ENCODE measurements around the gene PRDM16.

The PRDM16 gene

DNA sequence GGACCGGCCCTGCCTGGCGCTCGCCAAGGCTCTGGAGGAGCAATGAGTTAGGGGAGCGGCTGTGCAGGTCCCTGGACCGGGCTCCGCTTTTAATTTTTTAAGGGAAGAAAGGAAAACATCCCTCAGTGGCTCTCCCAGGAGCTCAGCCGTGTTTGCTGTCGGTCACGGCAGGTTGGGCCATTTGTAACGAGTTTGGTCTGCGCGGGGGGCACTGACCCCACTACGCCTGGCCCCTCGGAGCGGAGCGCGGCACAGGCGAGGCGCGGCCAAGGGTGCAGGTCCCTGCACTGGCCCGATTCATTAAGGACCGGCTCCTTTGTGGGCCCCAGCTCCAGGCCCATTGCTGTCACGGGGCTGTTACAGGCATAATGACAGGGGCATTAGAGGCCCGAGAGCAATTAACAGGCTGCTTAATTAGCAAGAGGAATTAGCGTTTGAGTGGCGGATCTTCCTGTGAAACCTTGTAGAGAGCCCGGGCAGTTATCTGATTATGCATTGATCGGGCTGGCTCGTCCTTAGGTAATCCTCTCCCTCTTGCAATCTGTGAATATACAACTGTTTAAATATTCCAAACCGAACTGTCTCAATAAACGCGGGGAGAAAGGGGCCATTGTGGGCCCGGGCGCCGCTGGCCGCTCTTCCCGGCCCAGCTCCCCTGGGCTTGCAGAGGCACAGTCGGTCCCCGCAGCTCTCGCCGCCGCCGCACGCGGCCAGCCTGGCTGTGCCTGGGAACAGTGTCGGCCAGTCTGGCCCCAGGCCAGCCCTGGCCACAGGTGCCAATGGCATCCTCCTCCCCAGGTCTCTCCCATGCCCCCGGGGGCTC, 56.8 kb downstream of the PRDM16 start:
- no peak for DNase-seq

DNA sequence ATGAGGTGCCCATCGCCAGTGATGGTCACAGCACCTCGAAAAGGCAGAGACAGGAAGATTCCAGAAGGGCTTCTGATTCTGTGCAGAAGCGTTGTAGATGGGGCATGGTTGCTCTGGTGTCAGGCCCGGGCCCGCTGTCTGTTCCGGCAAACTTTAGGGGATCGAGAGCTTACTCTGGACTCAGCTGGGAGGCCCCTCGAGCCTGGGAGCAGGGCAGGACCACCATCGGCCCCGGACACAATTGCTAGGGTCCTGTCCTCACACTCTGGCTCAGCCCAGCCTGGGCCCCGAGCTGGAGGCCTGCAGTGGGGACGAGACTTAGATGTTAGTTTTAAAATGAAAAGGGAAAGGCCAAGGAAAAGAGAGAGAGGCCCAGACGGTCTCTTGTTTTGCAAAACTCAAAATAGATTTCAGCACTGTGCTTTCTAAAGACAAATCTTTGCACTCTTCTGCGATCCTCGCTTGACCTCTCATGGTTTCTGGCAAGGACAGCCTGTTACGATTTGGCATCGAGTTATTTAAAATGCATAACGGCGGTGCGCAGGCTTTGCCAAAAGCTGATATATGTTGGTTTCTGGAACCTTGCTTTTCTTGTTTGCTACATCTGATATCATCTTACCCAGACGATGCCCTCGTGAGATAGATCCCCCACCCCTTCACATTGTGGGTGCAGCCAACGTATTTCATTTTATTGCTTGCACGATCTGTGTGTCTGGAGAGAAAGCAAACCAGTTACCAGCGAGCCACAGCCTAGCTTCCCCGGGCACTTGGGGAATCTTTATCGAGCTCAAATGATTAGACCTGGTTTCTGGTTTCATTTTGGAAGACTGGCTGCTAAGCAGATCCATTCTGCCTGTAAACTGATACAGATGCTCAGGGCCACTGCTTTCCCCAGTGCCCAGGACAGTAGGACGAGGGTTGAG, 58.0 kb downstream of the PRDM16 start:
- DNase-seq = no peak

DNA sequence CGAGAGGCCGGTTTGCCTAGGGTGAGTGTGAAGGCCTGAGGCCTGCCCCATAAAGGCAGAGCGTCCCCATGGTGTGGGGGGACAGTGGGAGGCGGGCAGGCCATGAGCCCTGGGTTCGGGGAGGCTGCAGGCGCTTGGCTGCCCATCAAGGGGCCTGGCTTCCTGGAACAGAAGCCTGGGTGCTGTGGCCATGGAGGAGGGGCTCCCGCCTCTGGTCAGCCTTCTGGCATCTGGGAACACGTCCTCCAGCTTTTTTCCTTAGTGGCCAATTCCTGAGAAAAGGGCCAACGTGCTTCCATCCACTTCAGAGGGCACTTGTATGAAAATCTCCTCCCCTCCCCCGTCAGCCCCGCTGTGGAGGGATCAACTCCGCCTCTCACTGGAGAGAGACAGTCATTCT, 58.7 kb downstream of the PRDM16 start:
- no peak for DNase-seq

DNA sequence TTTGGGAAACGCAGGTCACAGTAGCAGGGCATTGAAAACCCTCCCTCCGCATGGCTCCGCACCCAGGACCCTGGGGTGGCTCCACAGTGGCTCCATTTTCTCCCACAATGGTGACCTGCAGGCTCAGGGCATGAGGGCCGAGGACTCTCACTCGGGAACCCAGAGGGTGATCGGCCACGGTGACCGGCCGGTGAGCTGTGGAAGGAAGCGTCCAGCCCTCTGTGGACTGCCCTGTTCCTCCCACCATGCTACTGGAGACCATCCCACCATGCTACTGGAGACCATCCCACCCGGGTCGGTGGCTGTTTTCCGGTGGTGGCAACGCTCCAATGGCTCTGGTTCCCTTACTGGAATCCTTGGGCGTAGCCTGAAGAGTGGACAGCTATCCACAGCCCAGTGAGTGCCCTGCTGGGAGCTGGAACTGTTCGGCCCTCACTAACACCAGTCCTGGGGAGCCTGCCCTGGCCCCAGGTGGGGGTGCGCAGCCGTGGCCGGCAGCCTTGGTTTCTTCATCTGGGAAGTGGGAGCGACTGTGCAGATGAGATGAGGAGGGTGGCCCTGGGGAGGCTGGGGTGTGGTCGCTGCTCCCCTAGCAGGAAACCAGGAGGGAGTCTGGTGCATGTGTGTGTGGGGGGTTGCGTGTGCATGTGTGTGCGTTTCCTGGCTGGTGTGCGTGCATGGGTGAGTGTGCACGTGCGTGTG, 59.6 kb downstream of the PRDM16 start:
- DNase-seq = no peak

DNA sequence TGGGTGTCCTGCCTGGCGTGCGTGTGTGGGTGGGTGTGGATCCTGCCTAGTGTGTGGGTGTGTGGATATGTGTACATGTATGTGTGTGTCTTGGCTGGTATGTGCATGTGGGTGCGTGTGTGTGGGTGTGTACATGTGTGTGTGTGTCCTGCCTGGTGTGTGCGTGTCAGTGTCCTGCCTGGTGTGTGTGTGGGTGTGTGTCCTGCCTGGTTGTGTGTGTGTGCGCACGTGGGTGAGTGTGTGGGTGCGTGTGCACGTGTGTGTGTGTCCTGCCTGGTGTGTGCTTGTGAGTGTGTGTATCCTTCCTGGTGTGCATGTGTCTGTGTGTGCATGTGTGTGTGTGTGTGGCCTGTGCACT, 60.1 kb downstream of the PRDM16 start:
- no peak for DNase-seq

DNA sequence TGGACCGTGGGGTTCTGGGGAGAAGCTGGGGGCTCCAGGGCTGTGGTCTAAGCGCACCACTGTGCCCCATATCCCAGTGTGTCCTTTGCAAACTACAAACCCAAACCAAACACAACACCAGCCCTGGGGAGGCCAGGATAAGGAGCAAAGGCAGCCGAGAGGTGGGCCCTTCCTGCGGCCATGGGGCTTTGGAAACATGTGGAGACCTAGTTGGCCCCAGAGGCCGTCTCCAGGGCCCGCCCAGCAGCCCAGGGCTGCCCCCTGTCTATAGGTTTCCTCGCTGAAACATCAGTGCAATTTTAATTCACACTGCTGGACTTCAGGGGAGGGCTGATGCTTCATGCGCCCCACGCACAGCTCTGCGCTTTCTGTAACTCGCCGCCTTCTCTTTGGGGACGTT, 61.3 kb downstream of the PRDM16 start:
- no peak for DNase-seq

DNA sequence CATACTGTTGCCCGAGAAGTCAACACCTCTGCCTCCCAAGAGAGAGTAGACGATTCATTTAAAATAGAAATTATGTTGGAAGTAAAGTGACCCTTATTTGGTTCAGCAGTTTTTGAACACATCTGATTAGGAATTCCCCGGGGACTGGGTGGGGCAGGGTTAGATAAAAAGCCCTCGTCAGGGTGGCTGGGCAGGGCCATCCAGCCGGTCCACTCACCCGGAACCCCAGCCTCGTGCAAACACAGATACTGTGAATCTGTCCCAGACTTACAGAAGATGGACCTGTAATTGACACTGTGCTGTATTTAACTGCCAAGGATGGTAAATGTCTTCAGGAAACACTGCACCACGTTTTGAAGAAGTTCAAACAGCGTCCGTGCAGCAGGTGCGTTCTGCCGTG, 63.7 kb downstream of the PRDM16 start:
- no peak for DNase-seq

DNA sequence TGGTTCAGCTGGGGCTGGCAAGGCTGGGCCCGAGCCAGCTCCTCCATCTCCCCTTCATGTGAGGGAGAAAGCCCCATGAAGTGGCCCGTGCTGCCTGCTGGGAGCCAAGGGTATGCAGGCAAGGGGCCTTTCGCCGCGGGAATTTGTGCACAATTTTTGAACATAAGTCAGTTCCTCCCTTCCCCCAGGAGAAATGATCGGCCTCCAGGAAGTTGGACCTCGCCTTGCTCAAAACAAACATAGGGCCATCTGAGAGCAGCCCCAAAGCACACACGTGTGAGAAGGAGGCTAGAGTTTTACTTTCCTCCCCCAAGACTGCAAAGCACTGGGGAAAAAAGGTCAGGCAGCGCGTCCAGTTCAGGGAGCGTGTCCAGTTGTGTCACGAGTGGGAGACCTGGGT, 64.7 kb downstream of the PRDM16 start:
- peak; percentile 26 for DNase-seq

DNA sequence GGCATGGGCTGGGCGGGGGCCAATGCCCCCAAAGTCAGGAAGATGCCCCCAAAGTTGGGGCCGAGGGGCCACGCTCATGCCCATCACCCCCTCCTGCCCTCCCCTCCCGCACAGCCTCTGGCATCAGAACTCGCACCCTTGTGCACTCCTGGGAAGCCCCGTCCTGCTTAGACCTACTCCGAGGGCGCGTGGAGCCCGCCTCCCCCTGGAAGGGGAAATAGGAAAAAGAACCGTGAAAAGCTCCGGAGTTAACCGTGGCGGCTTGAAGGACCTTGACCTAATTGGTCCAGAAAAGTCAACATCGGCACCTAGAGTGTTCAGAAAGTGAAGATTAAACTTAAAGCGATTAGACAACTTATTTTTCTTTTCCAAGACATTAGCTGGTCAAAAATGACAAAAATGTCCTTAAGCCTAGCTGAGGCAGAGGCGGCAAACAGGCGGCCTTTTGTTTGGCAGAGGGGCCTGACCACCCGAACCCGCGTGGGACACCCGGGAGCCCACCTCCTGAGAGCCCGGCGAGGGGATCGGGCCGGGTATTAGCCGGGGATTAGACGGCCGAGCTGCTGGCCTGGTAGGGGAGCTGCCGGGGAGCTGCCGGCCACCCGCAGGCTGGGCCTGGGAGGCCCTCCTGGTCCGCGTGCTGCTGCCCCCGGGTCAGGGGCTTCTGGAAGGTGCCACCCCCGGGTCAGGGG, 65.5 kb downstream of the PRDM16 start:
- no peak for DNase-seq

DNA sequence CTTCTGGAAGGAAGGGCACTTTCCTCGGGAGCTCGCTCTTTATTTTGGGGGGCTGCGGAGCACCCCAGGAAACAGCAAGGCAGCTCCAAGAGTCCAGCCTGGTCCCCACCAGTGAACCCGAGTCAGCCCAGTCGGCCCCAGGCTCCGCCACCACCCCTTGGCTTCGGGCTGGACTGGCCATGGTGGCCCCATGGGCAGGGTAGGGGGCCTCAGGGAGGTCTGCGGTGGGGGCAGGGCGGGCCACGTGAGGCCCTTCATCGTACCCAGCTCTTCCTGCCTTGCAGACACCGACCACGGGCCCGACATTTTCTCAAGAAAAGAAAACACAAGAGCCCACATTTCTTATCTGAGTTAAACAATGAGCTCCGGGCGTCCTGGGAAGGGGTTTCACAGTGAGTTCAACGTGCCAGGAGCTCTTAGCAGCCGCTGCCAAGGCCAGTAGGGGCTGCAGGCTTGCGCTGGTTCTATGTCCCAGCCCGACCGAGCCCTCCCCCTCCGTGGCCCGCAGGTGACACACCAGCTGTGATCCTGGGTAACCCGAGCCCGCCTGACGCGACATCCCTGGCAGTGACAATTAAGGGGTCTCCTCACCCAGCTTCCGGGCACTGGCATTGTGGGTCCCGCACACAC, 66.2 kb downstream of the PRDM16 start:
- DNase-seq = no peak

DNA sequence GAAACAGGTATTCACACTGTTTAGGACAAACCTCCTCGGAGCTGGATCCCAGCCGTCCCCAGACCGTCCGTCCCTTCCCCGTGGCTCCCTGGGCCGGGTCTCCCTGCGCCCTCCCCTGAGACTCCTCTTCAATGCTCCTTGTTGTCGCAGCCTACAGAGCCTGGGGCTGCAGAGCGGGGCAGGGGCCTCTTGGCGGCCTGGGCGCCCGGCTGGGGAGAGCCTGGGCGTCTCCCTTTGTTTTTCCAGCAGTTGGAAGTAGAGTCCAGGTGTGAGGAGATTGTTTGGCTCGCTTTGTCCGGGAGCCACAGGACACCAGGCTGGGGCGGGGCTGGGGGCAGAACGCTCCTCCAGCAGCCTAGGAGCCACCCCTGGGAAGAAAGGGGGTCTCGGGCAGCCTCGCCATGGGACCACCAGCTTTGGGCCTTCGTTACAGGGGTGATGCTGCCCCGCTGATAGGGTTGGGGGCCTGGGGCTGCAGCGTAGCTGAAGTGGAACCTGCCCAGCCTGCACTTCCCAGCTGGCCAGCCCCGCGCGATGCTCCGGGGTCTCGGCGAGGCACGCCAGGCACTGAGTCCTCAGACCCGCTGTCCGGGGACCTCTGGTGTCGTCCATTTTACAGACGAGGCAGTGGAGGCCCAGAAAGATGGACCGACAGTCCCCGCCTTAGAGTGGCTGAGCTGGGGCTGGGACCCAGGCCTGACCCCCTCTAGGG, 66.9 kb downstream of the PRDM16 start:
- DNase-seq = no peak

DNA sequence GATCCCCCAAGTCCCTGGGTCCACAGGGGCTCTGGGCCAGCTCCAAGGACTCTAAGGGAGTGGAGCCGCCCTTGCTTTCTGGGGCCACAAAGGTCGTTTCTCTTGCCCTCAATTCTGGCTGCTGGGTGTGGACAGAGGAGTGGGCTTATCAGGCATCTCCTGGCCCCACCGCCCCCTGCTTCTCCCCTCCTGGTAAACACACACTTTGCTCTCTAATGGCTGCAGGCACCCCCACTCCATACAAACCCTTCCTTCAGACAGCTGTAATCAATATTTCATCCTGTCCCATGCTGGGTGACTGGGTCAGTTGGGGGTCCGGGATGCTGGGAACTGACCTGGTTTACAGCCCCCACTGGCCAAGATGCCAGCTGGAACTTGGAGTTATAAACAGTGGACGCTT, 67.5 kb downstream of the PRDM16 start:
- DNase-seq = no peak

DNA sequence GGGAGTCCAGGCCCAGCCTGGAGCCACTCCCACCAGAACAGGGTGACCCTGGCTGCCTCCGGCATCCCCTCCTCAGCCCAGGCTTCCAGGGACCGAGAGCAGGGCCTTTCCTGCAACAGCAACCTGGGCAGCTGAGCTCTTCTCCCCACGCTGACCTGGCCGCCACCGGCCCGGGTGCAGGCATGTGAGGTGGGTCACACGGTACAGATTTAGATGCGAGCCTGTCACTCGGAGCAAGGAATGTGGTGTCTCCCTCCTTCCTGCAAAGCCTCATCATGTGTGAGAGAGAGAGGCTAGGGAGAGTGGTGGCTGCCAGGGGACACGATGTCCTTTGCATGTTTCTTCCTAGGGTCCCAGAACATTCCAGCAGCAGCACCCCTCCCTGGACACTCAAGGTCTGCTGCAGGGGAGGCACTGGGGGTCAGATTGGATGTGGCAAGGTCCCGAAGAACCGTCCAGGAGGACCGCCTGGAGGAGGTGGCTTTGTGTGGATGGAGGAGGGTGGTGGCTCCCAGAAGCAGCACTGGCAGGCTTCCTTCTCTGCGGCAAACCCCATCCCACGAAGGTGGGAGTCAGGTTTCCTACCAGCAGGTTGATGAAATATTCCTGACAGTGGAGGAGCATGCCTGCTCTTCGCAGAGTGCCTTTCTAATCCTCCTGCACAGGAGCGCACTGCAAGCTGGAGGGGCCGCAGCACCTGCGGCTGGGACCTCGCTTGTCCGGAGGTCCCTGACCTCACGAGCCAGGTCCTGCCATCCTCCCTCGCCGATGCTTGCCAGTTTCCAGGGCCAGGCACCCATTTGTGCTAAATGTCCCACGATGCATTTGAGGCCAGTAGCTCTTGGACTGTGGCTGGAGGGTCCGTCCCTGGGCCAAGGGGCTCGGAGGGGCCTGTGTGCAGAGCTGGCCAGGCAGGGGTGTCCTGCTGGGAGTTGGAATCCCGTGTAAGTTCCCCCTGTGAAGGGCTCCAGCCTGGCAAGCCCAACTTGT, 68.4 kb downstream of the PRDM16 start:
- DNase-seq = no peak

DNA sequence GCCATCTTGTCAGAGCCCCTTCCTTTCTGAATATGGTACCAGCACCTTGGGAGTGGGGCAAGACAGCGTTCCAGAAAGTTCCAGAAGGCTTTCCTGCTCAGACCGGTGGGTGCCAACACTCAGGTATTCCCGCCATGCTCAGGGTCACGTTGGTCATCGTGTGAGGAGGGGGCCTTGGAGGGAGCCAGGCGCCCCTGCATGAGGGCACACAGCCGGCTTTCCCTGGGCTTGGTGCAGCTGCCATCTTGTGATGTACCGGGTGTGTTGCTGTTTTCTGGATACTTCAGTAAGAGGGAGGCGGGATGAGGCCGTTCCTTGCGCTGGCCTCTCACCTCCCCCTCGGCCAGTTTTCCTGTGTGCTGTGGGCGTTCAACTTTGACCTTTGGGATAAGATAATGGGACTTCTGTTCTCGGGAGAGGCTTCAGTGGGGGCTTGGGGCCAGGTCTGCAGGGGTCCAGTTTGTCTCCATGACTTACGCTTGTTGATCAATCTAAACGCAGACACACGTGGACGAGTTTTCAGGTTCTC, 69.7 kb downstream of the PRDM16 start:
- no peak for DNase-seq

DNA sequence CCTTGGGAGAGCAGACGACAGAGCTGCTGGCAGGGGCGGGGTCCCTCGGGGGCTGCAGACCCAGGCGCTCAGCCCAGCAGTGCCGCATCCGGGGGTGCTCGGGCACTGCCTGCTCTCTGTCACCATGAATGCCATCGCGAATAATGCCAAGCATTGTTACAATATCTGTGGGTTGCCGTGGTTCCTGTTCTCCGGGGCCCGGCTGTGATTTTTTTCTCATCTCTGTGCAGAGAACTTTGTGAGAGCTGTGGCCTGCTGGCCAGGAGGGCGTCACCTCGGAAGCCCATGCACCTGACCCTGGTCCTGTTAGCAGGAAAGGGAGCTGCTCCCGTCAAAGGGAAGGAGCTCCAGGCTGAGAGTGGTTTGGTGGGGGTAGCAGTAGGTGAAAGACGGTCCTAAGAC, 70.4 kb downstream of the PRDM16 start:
- no peak for DNase-seq

DNA sequence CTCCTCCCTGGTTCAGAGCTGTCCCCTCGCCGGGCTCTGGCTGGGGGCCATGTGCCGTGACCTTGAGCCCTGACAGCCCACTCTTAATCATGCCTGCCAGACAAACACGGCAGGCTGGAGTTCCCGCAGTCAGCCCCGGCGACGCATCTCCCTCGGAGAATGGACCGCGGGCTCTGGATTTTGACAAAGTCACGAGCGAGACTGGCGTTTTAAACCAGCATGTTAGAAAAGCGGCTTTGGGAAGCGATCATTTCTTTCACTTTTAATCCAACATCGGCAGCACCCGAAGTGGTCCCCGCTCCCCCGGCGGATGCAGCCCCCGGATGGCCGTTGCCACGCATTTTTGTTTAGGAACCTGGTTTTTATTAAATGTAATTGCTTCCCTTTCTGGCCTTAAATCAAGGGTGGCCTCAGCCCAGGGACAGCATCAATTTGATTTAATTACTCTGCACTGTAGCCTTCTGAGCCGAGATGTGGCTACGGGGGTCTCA, 70.9 kb downstream of the PRDM16 start:
- no peak for DNase-seq

DNA sequence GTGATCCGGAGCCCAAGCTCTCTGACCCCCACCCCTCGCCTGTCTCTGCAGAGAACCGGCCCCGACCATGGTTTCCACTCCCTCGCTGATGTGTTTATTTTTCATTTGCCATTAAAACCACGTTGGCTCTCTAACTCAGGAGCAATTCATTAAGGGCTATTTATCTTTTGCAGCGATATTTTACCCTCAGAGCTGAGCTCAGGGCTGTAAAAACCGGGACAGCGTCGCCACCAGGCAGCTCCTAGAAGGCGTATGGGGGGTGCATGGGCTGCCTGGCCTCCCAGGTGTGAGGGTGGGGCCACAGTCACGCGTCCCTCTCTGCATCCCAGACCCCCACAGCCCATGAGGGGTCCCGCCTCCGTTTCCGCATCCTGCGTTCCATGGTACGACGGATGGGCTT, 71.4 kb downstream of the PRDM16 start:
- DNase-seq = no peak

DNA sequence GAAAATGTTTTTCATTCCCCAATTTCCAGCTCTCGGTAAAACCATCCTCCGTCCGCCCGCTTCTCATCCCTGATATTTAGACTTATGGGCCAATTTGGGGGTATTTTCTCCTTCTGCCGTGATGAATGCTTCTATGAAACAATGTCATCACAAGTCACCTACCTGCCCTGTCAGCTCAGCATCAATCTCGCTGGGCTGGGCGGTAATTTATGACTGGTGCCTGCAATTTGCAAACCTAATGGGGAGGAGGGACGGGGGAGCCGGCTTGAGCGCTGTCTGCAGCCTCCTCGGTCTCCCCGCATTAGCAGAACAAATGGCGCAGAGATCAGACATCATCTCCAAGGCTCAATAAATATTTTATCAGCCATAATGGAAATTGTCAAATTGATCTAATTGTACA, 72.1 kb downstream of the PRDM16 start:
- no peak for DNase-seq

DNA sequence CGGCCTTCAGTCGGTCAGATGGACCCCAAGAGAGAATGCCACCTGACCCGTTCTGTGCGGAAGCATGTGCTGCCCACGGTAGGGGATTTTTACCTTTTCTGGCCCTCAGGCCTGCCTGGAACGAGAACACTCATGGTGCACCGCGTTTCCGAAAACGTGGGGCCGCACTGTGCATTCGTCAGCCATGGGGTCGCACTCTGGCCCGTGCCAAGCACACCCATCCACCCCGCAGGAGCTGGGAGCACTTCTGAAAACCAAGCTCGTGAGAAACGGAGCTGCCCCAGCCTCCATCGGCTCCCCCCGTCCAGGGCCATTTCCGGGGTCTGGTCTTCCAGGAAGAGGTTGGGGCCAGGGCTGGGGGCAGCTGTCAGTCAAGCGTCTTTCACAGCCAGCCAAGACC, 72.8 kb downstream of the PRDM16 start:
- DNase-seq = no peak

DNA sequence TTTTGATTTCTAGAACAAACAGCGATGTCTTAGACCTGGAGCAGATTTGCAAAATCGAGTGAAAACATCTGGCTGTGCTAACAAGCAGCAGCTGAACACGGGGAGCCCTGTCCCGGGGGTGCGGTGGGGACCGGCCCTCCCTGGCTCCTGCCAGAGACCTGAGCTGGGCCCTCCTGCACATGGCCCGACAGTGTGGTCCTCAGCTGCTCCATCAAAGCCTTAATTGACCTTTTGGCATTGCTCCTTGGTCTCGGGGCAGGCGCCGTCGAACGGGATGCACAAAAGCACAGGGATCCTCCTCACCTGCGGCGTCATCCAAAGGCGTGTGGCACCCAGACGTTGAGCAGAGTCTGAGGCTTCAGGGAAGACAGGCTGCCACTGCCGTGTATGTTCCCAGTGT, 73.2 kb downstream of the PRDM16 start:
- DNase-seq = no peak

Measured in fibroblast of skin of scalp (primary cell).